ENCODE measurements around the gene CCDC117.

Gene CCDC117

DNA sequence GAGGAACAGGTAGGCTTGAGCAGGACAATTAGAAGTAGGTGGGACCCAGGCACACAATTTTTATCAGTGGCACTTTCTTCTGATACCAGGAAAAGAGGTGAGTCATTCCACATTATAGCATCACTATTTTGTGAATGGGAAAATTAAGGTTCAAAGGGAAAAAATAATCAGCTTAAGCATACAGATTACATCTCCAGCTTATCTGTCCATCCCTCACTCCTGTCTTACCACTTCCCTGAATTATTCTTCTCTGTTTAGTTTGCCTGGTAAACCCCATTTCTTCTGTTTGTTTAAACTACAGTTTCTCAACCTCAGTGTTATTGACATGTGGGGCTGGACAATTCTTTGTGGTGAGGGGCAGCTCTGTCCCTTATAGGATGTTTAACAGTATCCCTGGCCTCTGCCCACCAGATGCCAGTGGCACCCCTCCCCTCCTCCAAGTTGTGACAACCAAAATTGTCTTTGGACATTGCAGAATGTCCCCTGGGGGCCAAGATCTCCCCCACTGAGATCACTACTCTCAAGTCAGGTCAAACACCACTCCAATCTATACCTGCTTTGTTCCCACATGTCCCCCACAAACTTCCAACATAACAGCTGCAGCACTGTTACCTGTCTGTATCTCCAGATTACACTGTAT is 36.3 kb downstream of the CCDC117 start:
- no peak overlapping the region for H3K4me3 ChIP-seq (ENCODE audit: low read depth, low read length)
- no peak for TF ChIP-seq CTCF (IDR thresholded peaks at IDR 0.05; ENCODE audit: insufficient read depth, low read depth, low read length, missing control alignments)
- DNase-seq (ENCODE audit: low read depth): no peak

- TF ChIP-seq CTCF (IDR thresholded peaks at IDR 0.05; ENCODE audit: insufficient read depth, low read depth, low read length, missing control alignments): no peak
- no peak for DNase-seq (ENCODE audit: low read depth)
- no peak overlapping the region for H3K4me3 ChIP-seq (ENCODE audit: low read depth, low read length)
These were observed 38.5 kb downstream of the CCDC117 start for GRCh38 chr22:28810821-28811491.

GRCh38 chr22:28812516-28812915 is 40.0 kb downstream of the CCDC117 start:
- H3K4me3 ChIP-seq (ENCODE audit: low read depth, low read length): no peak overlapping the region
- DNase-seq (ENCODE audit: low read depth): no peak
- TF ChIP-seq CTCF (IDR thresholded peaks at IDR 0.05; ENCODE audit: insufficient read depth, low read depth, low read length, missing control alignments): no peak

DNA sequence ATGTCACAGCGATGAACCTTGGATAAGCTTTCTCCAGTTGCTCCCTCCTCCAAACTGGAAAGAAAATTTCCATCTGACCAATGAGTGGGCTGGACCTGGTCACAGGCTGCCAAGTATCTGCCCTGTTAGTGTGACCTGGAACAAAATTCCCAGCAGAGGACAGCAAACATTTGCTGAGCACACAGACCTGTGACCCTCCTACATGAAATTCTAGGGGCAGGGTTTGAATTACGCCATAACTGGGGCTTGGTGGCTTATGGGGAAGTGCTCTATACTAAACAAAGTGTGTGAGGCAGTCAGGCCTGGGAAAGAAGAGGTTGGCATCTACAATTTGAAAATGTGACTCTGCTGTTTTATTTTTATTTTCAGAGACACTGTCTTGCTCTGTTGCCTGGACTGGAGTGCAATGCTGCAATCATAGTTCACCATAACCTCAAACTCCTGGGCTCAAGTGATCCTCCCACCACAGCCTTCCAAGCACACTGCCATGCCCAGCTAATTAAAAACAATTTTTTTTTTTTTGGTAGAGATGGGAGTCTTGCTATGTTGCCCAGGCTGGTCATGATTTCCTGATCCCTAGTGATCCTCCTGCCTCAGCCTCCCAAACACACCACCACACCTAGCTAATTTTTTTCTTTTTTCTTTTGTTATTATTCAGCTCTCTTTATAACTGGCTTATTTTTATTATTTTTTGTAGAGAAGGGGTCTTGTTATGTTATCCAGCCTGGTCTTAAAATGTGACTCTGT is 41.5 kb downstream of the CCDC117 start:
- H3K4me3 ChIP-seq (ENCODE audit: low read depth, low read length): no peak overlapping the region
- no peak for TF ChIP-seq CTCF (IDR thresholded peaks at IDR 0.05; ENCODE audit: insufficient read depth, low read depth, low read length, missing control alignments)
- no peak for DNase-seq (ENCODE audit: low read depth)

DNA sequence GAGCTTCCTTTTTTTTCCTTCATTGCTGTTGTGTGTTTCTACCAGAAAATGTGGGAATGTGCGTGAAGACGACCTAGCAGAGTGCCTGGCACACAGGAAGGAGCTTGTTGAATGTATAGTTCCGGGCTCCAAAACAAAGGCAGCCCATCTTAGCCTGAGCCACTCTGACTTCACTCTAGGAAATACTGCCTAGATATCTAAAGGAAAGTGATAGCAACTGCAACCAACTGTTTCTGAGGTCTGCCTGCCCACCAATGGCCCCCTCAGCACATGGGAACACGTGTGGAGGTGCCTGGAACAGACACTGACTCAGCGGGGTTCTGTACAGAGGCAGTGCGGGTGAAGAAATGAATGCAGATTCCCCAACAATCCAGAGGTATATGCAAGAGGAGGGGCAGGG is 42.6 kb downstream of the CCDC117 start:
- no peak for DNase-seq (ENCODE audit: low read depth)
- TF ChIP-seq CTCF (IDR thresholded peaks at IDR 0.05; ENCODE audit: insufficient read depth, low read depth, low read length, missing control alignments): no peak
- H3K4me3 ChIP-seq (ENCODE audit: low read depth, low read length): no peak overlapping the region

DNA sequence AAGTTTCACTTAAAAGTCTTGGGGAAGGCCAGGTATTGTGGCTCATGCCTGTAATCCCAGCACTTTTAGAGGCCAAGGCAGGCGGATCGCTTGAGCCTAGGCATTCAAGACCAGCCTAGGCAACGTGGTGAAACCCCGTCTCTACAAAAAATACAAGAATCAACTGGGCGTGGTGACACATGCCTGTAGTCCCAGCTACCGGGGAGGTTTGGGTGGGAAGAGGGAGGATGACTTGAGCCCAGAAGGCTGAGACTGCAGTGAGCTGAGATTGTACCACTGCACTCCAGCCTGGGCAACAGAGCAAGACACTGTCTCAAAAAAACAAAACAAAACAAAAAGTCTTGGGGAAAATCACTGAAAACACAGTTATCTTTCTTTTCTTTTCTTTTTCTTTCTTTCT is 43.2 kb downstream of the CCDC117 start:
- TF ChIP-seq CTCF (IDR thresholded peaks at IDR 0.05; ENCODE audit: insufficient read depth, low read depth, low read length, missing control alignments): no peak
- no peak for DNase-seq (ENCODE audit: low read depth)
- no peak overlapping the region for H3K4me3 ChIP-seq (ENCODE audit: low read depth, low read length)
